ENCODE results near the gene FRMD4B. TPM values are rescaled to one million over a fixed set of nuclear protein-coding genes. Genes with fewer than 3 reads are reported as not detected.

The FRMD4B gene
- total RNA-seq, 1 donor from 2014 or later = 17.3 TPM

- no peak overlapping the region for H3K9ac ChIP-seq
- no peaks in the 10 kb centered on the region for H3K36me3 ChIP-seq
- no peak overlapping the region for H3K27ac ChIP-seq
- H2AFZ ChIP-seq (replicated peaks) = no peak overlapping the region
- H3K9me3 Mint-ChIP-seq = no peaks in the 10 kb centered on the region
- TF ChIP-seq EZH2phosphoT487 (IDR thresholded peaks at IDR 0.05) (no peak), CTCF (IDR thresholded peaks at IDR 0.05) (no peak), EZH2 (IDR thresholded peaks at IDR 0.05) (no peak)
- H3K79me2 ChIP-seq (ENCODE audit: low read depth) = no peaks in the 10 kb centered on the region
- H3K36me3 Mint-ChIP-seq = peaks cover 20% of the 10 kb centered on the region
- H3F3A ChIP-seq (ENCODE audit: low read depth) = no peaks in the 10 kb centered on the region
- H3K4me2 ChIP-seq = no peak overlapping the region
- no peaks in the 10 kb centered on the region for H3K27me3 ChIP-seq
- no peaks in the 10 kb centered on the region for H3K4me1 Mint-ChIP-seq
- H3K27me3 Mint-ChIP-seq (ENCODE audit: insufficient read depth, low read depth) = peaks cover 2% of the 10 kb centered on the region
- DNase-seq (ENCODE audit: low spot score) = no peak
- H3K27ac Mint-ChIP-seq = no peak overlapping the region
- no peak overlapping the region for H3K4me3 ChIP-seq
- no peak overlapping the region for H3K4me3 Mint-ChIP-seq
- H3K9me3 ChIP-seq (ENCODE audit: low read depth) = no peaks in the 10 kb centered on the region
- no peaks in the 10 kb centered on the region for H4K20me1 ChIP-seq (ENCODE audit: low read depth)
- no peaks in the 10 kb centered on the region for H3K4me1 ChIP-seq
These were observed 168.9 kb downstream of the FRMD4B start for GRCh38 chr3:69216981-69217380.

GRCh38 chr3:69214241-69214640 lies 171.6 kb downstream of the FRMD4B start:
- no peaks in the 10 kb centered on the region for H3K27me3 ChIP-seq
- H3K4me3 Mint-ChIP-seq = no peak overlapping the region
- H3K36me3 ChIP-seq = no peaks in the 10 kb centered on the region
- no peak overlapping the region for H3K27ac ChIP-seq
- H3K9me3 ChIP-seq (ENCODE audit: low read depth) = no peaks in the 10 kb centered on the region
- no peaks in the 10 kb centered on the region for H3F3A ChIP-seq (ENCODE audit: low read depth)
- TF ChIP-seq EZH2phosphoT487 (IDR thresholded peaks at IDR 0.05) = no peak
- no peak for TF ChIP-seq CTCF (IDR thresholded peaks at IDR 0.05)
- no peak for TF ChIP-seq EZH2 (IDR thresholded peaks at IDR 0.05)
- no peaks in the 10 kb centered on the region for H3K4me1 Mint-ChIP-seq
- no peak overlapping the region for H2AFZ ChIP-seq (replicated peaks)
- no peaks in the 10 kb centered on the region for H3K4me1 ChIP-seq
- H3K9ac ChIP-seq = no peak overlapping the region
- DNase-seq (ENCODE audit: low spot score) = no peak
- no peak overlapping the region for H3K4me2 ChIP-seq
- H3K9me3 Mint-ChIP-seq = no peaks in the 10 kb centered on the region
- H3K27me3 Mint-ChIP-seq (ENCODE audit: insufficient read depth, low read depth) = peaks cover 2% of the 10 kb centered on the region
- no peaks in the 10 kb centered on the region for H4K20me1 ChIP-seq (ENCODE audit: low read depth)
- no peaks in the 10 kb centered on the region for H3K79me2 ChIP-seq (ENCODE audit: low read depth)
- H3K27ac Mint-ChIP-seq = no peak overlapping the region
- H3K36me3 Mint-ChIP-seq = peaks cover 8% of the 10 kb centered on the region
- H3K4me3 ChIP-seq = no peak overlapping the region

- no peak overlapping the region for H3K27ac ChIP-seq
- H3K9me3 ChIP-seq (ENCODE audit: low read depth) = no peaks in the 10 kb centered on the region
- no peak overlapping the region for H3K4me3 ChIP-seq
- H3K4me1 ChIP-seq = no peaks in the 10 kb centered on the region
- no peaks in the 10 kb centered on the region for H3K4me1 Mint-ChIP-seq
- H3K36me3 ChIP-seq = no peaks in the 10 kb centered on the region
- no peak overlapping the region for H3K4me3 Mint-ChIP-seq
- H2AFZ ChIP-seq (replicated peaks) = no peak overlapping the region
- no peaks in the 10 kb centered on the region for H3K9me3 Mint-ChIP-seq
- H4K20me1 ChIP-seq (ENCODE audit: low read depth) = no peaks in the 10 kb centered on the region
- H3K27me3 Mint-ChIP-seq (ENCODE audit: insufficient read depth, low read depth) = peaks cover 2% of the 10 kb centered on the region
- no peak overlapping the region for H3K27ac Mint-ChIP-seq
- H3K79me2 ChIP-seq (ENCODE audit: low read depth) = no peaks in the 10 kb centered on the region
- H3K36me3 Mint-ChIP-seq = peaks cover 9% of the 10 kb centered on the region
- TF ChIP-seq EZH2phosphoT487 (IDR thresholded peaks at IDR 0.05) = no peak
- TF ChIP-seq EZH2 (IDR thresholded peaks at IDR 0.05) = no peak
- TF ChIP-seq CTCF (IDR thresholded peaks at IDR 0.05) = no peak
- H3K27me3 ChIP-seq = no peaks in the 10 kb centered on the region
- DNase-seq (ENCODE audit: low spot score) = no peak
- no peaks in the 10 kb centered on the region for H3F3A ChIP-seq (ENCODE audit: low read depth)
- no peak overlapping the region for H3K4me2 ChIP-seq
- H3K9ac ChIP-seq = no peak overlapping the region
These were observed 173.3 kb downstream of the FRMD4B start for GRCh38 chr3:69212411-69213160.

All from neural progenitor cell (in vitro differentiated cells).